Fibroblast of lung (primary cell): ENCODE data around the gene CCDC85A. TPM values are rescaled to one million over a fixed set of nuclear protein-coding genes. Genes with fewer than 3 reads are reported as not detected.

Experiments
- DNase-seq, 2 donors: peaks; one replicate each; pipeline versions ENCODE4 v3.0.0 to v3.0.0-alpha.2; 2010; ENCODE audit warnings: low read depth in 2 of 2
- H2AFZ ChIP-seq: 2 replicates; pipeline ENCODE4 v1.5.1; 2012; ENCODE audit warnings: low read length, control low read depth, inconsistent platforms
- H3K27ac ChIP-seq: 2 replicates; pipeline ENCODE4 v1.5.1; 2011; ENCODE audit warnings: low read length, control low read depth; ENCODE audit not compliant: insufficient read depth
- H3K27me3 ChIP-seq: 2 replicates; pipeline ENCODE4 v1.5.1; 2011; ENCODE audit warnings: mild to moderate bottlenecking, low read length; ENCODE audit not compliant: control insufficient read depth, insufficient read depth
- H3K36me3 ChIP-seq: 2 replicates; pipeline ENCODE4 v1.5.1; 2011; ENCODE audit warnings: low read length; ENCODE audit not compliant: control insufficient read depth, insufficient read depth
- H3K4me1 ChIP-seq: 2 replicates; pipeline ENCODE4 v1.5.1; 2011; ENCODE audit warnings: low read length; ENCODE audit not compliant: control insufficient read depth, insufficient read depth; ENCODE audit errors: extremely low read depth
- H3K4me2 ChIP-seq: 2 replicates; pipeline ENCODE4 v1.5.1; 2011; ENCODE audit warnings: low read length, control low read depth; ENCODE audit not compliant: insufficient read depth; ENCODE audit errors: extremely low read depth
- H3K4me3 ChIP-seq, 4 experiments: fragments of 200-600 bp in 1 of 4; sonication (generic) in 1 of 4; replicated peaks in 1 of 4; 2 replicates each; pipeline ENCODE4 v1.5.1; 2011 to 2016; ENCODE audit warnings: low read length in 4 of 4, low read depth in 3 of 4, mild to moderate bottlenecking in 3 of 4, control low read depth in 2 of 4, inconsistent platforms in 1 of 4, mixed read lengths in 1 of 4; ENCODE audit not compliant: insufficient read depth in 1 of 4; ENCODE audit errors: control extremely low read depth in 1 of 4
- H3K79me2 ChIP-seq: 2 replicates; pipeline ENCODE4 v1.5.1; 2012; ENCODE audit warnings: mild to moderate bottlenecking, low read length, inconsistent platforms; ENCODE audit not compliant: control insufficient read depth, insufficient read depth
- H3K9ac ChIP-seq: 2 replicates; pipeline ENCODE4 v1.5.1; 2011; ENCODE audit warnings: mild to moderate bottlenecking, low read length, control low read depth; ENCODE audit not compliant: insufficient read depth
- H3K9me3 ChIP-seq: 2 replicates; pipeline ENCODE4 v1.5.1; 2012; ENCODE audit warnings: low read depth, low read length; ENCODE audit not compliant: control insufficient read depth, insufficient read depth
- H4K20me1 ChIP-seq: 2 replicates; pipeline ENCODE4 v1.5.1; 2011; ENCODE audit warnings: low read length; ENCODE audit not compliant: control insufficient read depth, insufficient read depth; ENCODE audit errors: extremely low read depth
- CTCF ChIP-seq, 2 donors: IDR thresholded peaks in 1 of 2; conservative IDR thresholded peaks in 1 of 2; 1 replicate in 1 of 2; 2 replicates in 1 of 2; pipeline ENCODE4 v1.5.1; 2011 to 2012; ENCODE audit warnings: low read length in 2 of 2, control low read depth in 1 of 2, inconsistent platforms in 1 of 2, low read depth in 1 of 2, mild to moderate bottlenecking in 1 of 2
- EZH2 ChIP-seq: IDR thresholded peaks from 2 replicates; pipeline ENCODE4 v1.5.1; 2012; ENCODE audit warnings: low read length, control low read depth, mild to moderate bottlenecking; ENCODE audit errors: missing control alignments
- polyA plus RNA-seq, 2 donors: library from polyadenylated mRNA; depleted of rRNA in 1 of 2; stranded (reverse) in 1 of 2; unstranded in 1 of 2; fragments of >200 nt; gene quantifications; 2 replicates each; pipeline ENCODE4 v1.2.1, GENCODE V29; 2011 to 2012; ENCODE audit warnings: missing spikeins in 1 of 2
- total RNA-seq: library from RNA; depleted of rRNA; stranded (reverse); fragments of >200 nt; gene quantifications from 2 replicates; pipeline ENCODE4 v1.2.1, GENCODE V29; 2014

Gene CCDC85A
- total and polyA plus RNA-seq, 2 donors (not counting 1 experiment from before 2014, with no cell fraction given), result 0.03 TPM; not detected in 1

- Histone ChIP-seq H3K9ac (no peak overlapping the region), H3K79me2 (no peaks in the 10 kb centered on the region), H3K4me3 (no peak overlapping the region), H3K9me3 (no peaks in the 10 kb centered on the region), H3K4me1 (no peaks in the 10 kb centered on the region), H3K4me2 (no peak overlapping the region), H4K20me1 (no peaks in the 10 kb centered on the region), H2AFZ (no peak overlapping the region), H3K27me3 (no peaks in the 10 kb centered on the region), H3K36me3 (no peaks in the 10 kb centered on the region), H3K27ac (no peak overlapping the region)
- no peak for DNase-seq
- no peak for TF ChIP-seq EZH2
- no peak for TF ChIP-seq CTCF (conservative IDR thresholded peaks at IDR 0.05 in 1 of 2, IDR thresholded peaks at IDR 0.05 in 1 of 2; ENCODE audit: low read depth in 1 of 2, low read length in 2 of 2)
Measured at GRCh38 chr2:56234241-56234640, 50.5 kb downstream of the CCDC85A start.

DNA sequence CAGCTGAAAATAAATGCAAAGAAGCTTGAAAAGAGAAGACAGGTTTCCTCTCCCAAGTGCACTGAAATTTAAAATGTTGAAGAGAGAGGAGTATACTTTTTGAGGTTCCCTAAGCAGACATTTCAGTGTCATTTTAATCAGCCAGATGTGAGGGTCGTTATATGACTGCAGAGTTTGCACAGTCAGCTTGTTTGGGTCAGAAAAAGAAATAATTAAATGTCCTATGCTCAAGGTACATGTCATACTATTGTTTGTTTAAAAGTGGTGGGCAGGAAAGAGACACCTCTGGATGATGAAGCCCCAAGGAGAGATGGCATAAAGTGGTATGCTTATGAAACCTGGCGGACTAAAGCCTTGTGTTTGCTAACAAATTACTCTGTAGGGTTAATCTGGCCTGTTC lies 55.2 kb downstream of the CCDC85A start:
- Histone ChIP-seq H3K9me3 (no peaks in the 10 kb centered on the region), H3K4me3 (no peak overlapping the region), H3K27ac (no peak overlapping the region), H4K20me1 (no peaks in the 10 kb centered on the region), H3K36me3 (no peaks in the 10 kb centered on the region), H3K79me2 (no peaks in the 10 kb centered on the region), H3K27me3 (no peaks in the 10 kb centered on the region), H3K4me1 (no peaks in the 10 kb centered on the region), H3K4me2 (no peak overlapping the region), H2AFZ (no peak overlapping the region), H3K9ac (no peak overlapping the region)
- DNase-seq, result no peak
- no peak for TF ChIP-seq CTCF (conservative IDR thresholded peaks at IDR 0.05 in 1 of 2, IDR thresholded peaks at IDR 0.05 in 1 of 2; ENCODE audit: low read depth in 1 of 2, low read length in 2 of 2)

DNA sequence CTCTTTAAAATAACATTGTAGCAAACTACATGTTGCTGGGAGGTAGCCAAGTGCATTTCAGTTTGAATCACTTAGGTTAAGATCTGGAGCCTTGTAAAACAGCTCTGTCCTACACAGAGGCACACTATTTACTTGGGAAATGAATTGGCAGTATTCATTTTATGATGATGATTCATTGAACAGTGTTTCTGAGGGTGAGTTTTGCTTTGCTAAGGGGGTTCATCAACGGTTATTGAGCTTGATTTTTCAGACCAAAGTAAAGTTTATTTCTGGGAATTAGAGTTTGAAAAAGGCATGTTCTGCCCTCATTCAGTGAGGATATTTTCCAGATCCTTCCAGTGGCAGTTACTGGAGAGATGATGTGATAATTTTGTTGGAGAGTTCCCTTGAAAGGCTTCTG lies 55.6 kb downstream of the CCDC85A start:
- no peaks in the 10 kb centered on the region for H4K20me1 ChIP-seq
- no peak overlapping the region for H3K9ac ChIP-seq
- DNase-seq, result peak in 1 of 2 donors; percentile 62
- H3K4me1 ChIP-seq, result no peaks in the 10 kb centered on the region
- TF ChIP-seq CTCF (conservative IDR thresholded peaks at IDR 0.05 in 1 of 2, IDR thresholded peaks at IDR 0.05 in 1 of 2; ENCODE audit: low read depth in 1 of 2, low read length in 2 of 2) (no peak), EZH2 (no peak)
- no peak overlapping the region for H3K27ac ChIP-seq
- H2AFZ ChIP-seq, result no peak overlapping the region
- H3K4me3 ChIP-seq, result no peak overlapping the region
- no peaks in the 10 kb centered on the region for H3K9me3 ChIP-seq
- H3K4me2 ChIP-seq, result no peak overlapping the region
- no peaks in the 10 kb centered on the region for H3K27me3 ChIP-seq
- no peaks in the 10 kb centered on the region for H3K36me3 ChIP-seq
- no peaks in the 10 kb centered on the region for H3K79me2 ChIP-seq
